Subcutaneous abdominal adipose tissue (tissue), 5 donors: Measurements from ENCODE around the gene SCYGR2.

Experiments used
- H3K27ac ChIP-seq: one replicate; pipeline ENCODE4 v1.7.0; 2013; ENCODE audit warnings: low read depth, mild to moderate bottlenecking, inconsistent platforms, low read length, moderate library complexity
- H3K27me3 ChIP-seq, 5 donors: one replicate each; pipeline ENCODE4 v1.7.0; 2013; ENCODE audit warnings: low read length in 5 of 5, inconsistent platforms in 1 of 5; ENCODE audit not compliant: control insufficient read depth in 5 of 5, insufficient read depth in 4 of 5
- H3K36me3 ChIP-seq, 5 donors: one replicate each; pipeline ENCODE4 v1.7.0; 2013; ENCODE audit warnings: low read length in 5 of 5; ENCODE audit not compliant: control insufficient read depth in 5 of 5, insufficient read depth in 5 of 5
- H3K4me1 ChIP-seq, 5 donors: one replicate each; pipeline ENCODE4 v1.7.0; 2013; ENCODE audit warnings: low read length in 5 of 5, mild to moderate bottlenecking in 3 of 5, moderate library complexity in 1 of 5; ENCODE audit not compliant: control insufficient read depth in 5 of 5, insufficient read depth in 5 of 5
- H3K4me3 ChIP-seq, 5 donors: one replicate each; pipeline ENCODE4 v1.7.0; 2013; ENCODE audit warnings: low read length in 5 of 5, low read depth in 1 of 5
- H3K9ac ChIP-seq, 5 donors: one replicate each; pipeline ENCODE4 v1.7.0; 2013; ENCODE audit warnings: low read length in 5 of 5, mild to moderate bottlenecking in 4 of 5, moderate library complexity in 3 of 5
- H3K9me3 ChIP-seq, 5 donors: one replicate each; pipeline ENCODE4 v1.7.0; 2013; ENCODE audit warnings: low read length in 5 of 5; ENCODE audit not compliant: control insufficient read depth in 5 of 5
- donor health status: healthy.
- donor health status: healthy.
- donor health status: healthy.
- donor health status: healthy.
- donor health status: healthy.

The SCYGR2 gene

GRCh38 chr2:227578642-227579041 lies 20.1 kb upstream of the SCYGR2 start:
- Histone ChIP-seq H3K36me3 (no peaks in the 10 kb centered on the region), H3K9ac (no peak overlapping the region)

DNA sequence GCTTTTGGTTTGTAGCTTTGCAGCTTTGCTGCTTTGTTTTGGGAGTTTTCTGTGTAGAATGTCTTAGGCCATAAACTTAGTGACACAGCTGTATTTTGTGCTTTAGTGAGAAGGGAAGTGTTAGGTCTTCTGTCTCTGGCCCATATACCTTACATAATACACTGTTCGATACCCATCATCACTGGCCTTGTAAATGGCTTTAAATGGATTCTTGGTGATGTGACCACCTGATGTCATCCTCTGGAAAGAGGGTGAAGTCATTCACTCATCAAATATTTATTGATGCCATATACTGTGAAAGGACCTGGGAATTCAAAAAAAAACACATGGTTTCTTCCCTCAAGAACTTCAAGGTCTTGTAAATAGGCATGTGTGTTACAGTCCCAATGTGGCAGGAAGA lies 18.9 kb upstream of the SCYGR2 start:
- no peak overlapping the region for H3K4me3 ChIP-seq
- H3K9me3 ChIP-seq: peaks cover 0 to 13% (median 7%) of the 10 kb centered on the region in 5 donors
- no peaks in the 10 kb centered on the region for H3K27me3 ChIP-seq
- H3K27ac ChIP-seq: no peak overlapping the region
- no peak overlapping the region for H3K9ac ChIP-seq
- H3K36me3 ChIP-seq: no peaks in the 10 kb centered on the region
- H3K4me1 ChIP-seq: no peaks in the 10 kb centered on the region

More at GRCh38 chr2:227578642-227579041, 20.1 kb upstream of the SCYGR2 start:
- H3K4me1 ChIP-seq: no peaks in the 10 kb centered on the region
- no peak overlapping the region for H3K27ac ChIP-seq
- no peak overlapping the region for H3K4me3 ChIP-seq
- no peaks in the 10 kb centered on the region for H3K27me3 ChIP-seq
- H3K9me3 ChIP-seq: peaks cover 0 to 13% (median 7%) of the 10 kb centered on the region in 5 donors

- Histone ChIP-seq H3K4me1 (no peaks in the 10 kb centered on the region), H3K9me3 (peaks cover 0 to 13% (median 7%) of the 10 kb centered on the region in 5 donors), H3K4me3 (no peak overlapping the region), H3K36me3 (no peaks in the 10 kb centered on the region), H3K27me3 (no peaks in the 10 kb centered on the region), H3K9ac (no peak overlapping the region), H3K27ac (no peak overlapping the region)
Observed at GRCh38 chr2:227582369-227582768, 16.3 kb upstream of the SCYGR2 start.

GRCh38 chr2:227592694-227593387 lies 5.9 kb upstream of the SCYGR2 start:
- Histone ChIP-seq H3K9ac (no peak overlapping the region), H3K4me1 (peaks cover 0 to 5% (median 0%) of the 10 kb centered on the region in 5 donors), H3K4me3 (no peak overlapping the region), H3K36me3 (no peaks in the 10 kb centered on the region), H3K9me3 (no peaks in the 10 kb centered on the region), H3K27ac (no peak overlapping the region), H3K27me3 (no peaks in the 10 kb centered on the region)

DNA sequence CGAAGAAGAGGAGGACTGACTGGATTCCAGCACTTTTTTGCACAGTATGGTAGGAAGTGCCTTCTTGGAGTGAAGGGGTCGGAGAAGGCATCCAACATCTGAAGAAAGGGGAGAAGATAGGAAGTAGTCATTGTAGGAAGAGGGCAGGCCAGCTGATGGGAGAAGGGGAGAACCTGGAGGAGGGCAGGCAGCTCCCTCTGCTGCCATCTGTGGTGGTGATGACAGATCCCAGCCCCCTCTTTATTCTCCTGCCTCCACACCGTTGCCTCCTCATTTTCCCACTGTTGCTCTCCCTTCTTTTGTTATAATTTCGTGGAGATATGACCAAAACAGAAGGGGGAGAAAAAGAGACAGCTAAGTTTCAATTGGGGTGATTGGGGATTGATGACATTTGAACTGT lies 2.9 kb upstream of the SCYGR2 start:
- H3K27me3 ChIP-seq: no peaks in the 10 kb centered on the region
- H3K9me3 ChIP-seq: no peaks in the 10 kb centered on the region
- no peak overlapping the region for H3K4me3 ChIP-seq
- peaks cover 0 to 5% (median 0%) of the 10 kb centered on the region in 5 donors for H3K4me1 ChIP-seq
- no peaks in the 10 kb centered on the region for H3K36me3 ChIP-seq
- H3K27ac ChIP-seq: no peak overlapping the region
- no peak overlapping the region for H3K9ac ChIP-seq

GRCh38 chr2:227597036-227597435 lies 1.7 kb upstream of the SCYGR2 start:
- Histone ChIP-seq H3K27me3 (no peaks in the 10 kb centered on the region), H3K4me3 (no peak overlapping the region), H3K36me3 (no peaks in the 10 kb centered on the region), H3K9ac (no peak overlapping the region), H3K27ac (no peak overlapping the region), H3K9me3 (no peaks in the 10 kb centered on the region), H3K4me1 (peaks cover 0 to 5% (median 0%) of the 10 kb centered on the region in 5 donors)

DNA sequence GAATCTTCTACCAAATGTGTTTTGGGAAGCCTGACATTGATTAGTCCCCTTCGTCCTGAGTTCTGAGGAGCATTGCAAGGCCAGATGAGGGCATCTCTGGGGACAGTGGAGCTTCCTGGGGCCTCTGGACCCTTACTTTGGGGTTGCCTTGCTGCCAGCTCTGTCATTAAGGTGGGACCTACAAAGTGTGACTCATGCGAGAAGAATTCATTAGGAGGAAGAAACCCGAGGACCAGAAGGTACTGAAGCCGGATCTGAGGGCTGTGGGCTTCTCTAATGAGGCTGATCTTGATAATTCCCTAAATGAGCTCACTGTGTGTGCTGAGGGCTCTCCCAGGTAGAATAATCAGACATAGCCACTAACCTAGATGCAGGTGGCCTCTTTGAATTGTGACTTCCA lies 695 bp upstream of the SCYGR2 start:
- Histone ChIP-seq H3K4me1 (peaks cover 0 to 5% (median 0%) of the 10 kb centered on the region in 5 donors), H3K4me3 (no peak overlapping the region), H3K36me3 (no peaks in the 10 kb centered on the region), H3K27me3 (no peaks in the 10 kb centered on the region), H3K9me3 (no peaks in the 10 kb centered on the region), H3K9ac (no peak overlapping the region), H3K27ac (no peak overlapping the region)

DNA sequence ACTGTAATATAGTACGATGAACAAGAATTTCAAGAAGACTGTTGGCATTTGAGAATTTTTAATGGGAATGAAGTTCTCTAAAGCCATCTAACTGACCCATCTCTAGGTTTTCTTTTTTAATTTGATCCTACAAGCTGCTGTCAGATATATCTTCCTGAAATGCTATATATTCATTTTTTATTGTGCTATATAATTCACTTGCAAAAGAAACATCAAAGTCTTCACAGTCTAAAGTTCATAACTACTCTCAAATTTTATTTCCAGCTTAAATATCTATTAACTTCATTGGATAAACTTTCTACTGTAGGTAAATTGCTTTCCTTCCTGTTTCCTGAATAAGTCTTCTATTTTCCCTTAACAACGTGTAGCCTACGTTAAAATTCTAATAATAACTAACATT lies 3.7 kb downstream of the SCYGR2 start:
- H3K4me3 ChIP-seq: no peak overlapping the region
- H3K9ac ChIP-seq: no peak overlapping the region

GRCh38 chr2:227606476-227606875 lies 7.8 kb downstream of the SCYGR2 start:
- Histone ChIP-seq H3K27me3 (no peaks in the 10 kb centered on the region), H3K36me3 (no peaks in the 10 kb centered on the region), H3K4me1 (peaks cover 2 to 20% (median 9%) of the 10 kb centered on the region in 5 donors), H3K27ac (peak overlapping the region; percentile 32), H3K9ac (peak overlapping the region in 1 of 5 donors; percentile 63), H3K9me3 (no peaks in the 10 kb centered on the region), H3K4me3 (no peak overlapping the region)

More for the DNA sequence above, 3.7 kb downstream of the SCYGR2 start:
- Histone ChIP-seq H3K27ac (no peak overlapping the region), H3K36me3 (no peaks in the 10 kb centered on the region), H3K27me3 (no peaks in the 10 kb centered on the region), H3K4me1 (peaks cover 0 to 12% (median 4%) of the 10 kb centered on the region in 5 donors), H3K9me3 (no peaks in the 10 kb centered on the region)

DNA sequence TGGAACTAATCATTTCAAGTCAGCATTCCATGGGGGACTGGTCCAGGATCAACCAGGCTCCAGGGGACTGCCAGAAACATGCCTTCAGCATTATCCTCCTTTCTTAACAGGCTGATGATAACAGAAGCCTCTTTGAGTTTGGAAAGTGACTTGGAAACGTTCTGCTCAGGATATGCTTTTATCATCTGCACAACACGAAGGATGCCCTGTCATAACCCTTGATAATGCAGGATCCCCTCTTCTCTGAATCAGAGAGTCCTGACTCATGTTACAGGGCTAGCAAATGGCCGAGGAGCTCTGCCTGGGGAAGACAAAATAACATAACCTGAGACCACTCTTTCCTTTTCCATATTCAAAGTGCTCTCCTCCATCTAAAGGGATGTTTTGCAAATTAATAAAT lies 9.2 kb downstream of the SCYGR2 start:
- no peaks in the 10 kb centered on the region for H3K9me3 ChIP-seq
- no peaks in the 10 kb centered on the region for H3K36me3 ChIP-seq
- H3K4me1 ChIP-seq: peaks cover 2 to 20% (median 9%) of the 10 kb centered on the region in 5 donors
- no peak overlapping the region for H3K27ac ChIP-seq
- H3K4me3 ChIP-seq: no peak overlapping the region
- no peaks in the 10 kb centered on the region for H3K27me3 ChIP-seq
- H3K9ac ChIP-seq: no peak overlapping the region
